Tongue (tissue), 3 donors: ENCODE measurements around the gene SLC35F3. TPM values are rescaled to one million over a fixed set of nuclear protein-coding genes. Genes with fewer than 3 reads are reported as not detected.
A peak's percentile ranks its signal among the peaks of the same experiment; 100 is the strongest.

Source experiments
- DNase-seq: peaks from one replicate; pipeline ENCODE4 v3.0.0-alpha.2; 2015
- small RNA-seq: library from RNA; depleted of rRNA; stranded (forward); fragments of <200 nt; gene quantifications from one replicate; pipeline ENCODE3, GENCODE V24; 2014; ENCODE audit warnings: low replicate concordance
- total RNA-seq: library from RNA; depleted of rRNA; stranded (reverse); fragments of >200 nt; gene quantifications from one replicate; pipeline ENCODE4 v1.2.3, GENCODE V29; 2014

SLC35F3 gene
- total RNA-seq, 1 donor from 2014 or later = 0.72 TPM

GRCh38 chr1:234369784-234370183 lies 465.3 kb downstream of the SLC35F3 start:
- DNase-seq = no peak

- DNase-seq = no peak
Observed at GRCh38 chr1:234371414-234371813, 466.9 kb downstream of the SLC35F3 start.

- no peak for DNase-seq
Observed at GRCh38 chr1:234372011-234372757, 467.7 kb downstream of the SLC35F3 start.

GRCh38 chr1:234373064-234373958 lies 468.8 kb downstream of the SLC35F3 start, which contains the start of gene COA6:
Gene COA6, plus strand, starts transcription at chr1:234373456. Its CDS starts 11 bp downstream, at chr1:234373467.
- DNase-seq = peak; percentile 98

GRCh38 chr1:234373959-234374254 lies 469.4 kb downstream of the SLC35F3 start:
- DNase-seq = no peak

Small RNAs within 50 kb of the gene (small RNA-seq; reads per million reads assigned to genes)
- 0.06 reads per million for gene MIR4671
